ENCODE data around the gene IQCK. TPM values are rescaled to one million over a fixed set of nuclear protein-coding genes. Genes with fewer than 3 reads are reported as not detected.

IQCK gene
- total RNA-seq, 5 donors from 2014 or later (not counting 1 experiment from before 2014, with no cell fraction given) = 1.6 to 3.3 (median 2.0) TPM

GRCh38 chr16:19697756-19698318 lies 20.2 kb upstream of the IQCK start:
- ATAC-seq (replicated peaks in 1 of 4) = no peak
- Mint-ChIP-seq H3K27me3 (no peaks in the 10 kb centered on the region), H3K4me3 (peak overlapping the region in 2 of 3 donors; percentile 32 to 77), H3K27ac (peak overlapping the region; percentile 97), H3K4me1 (peaks cover 54 to 67% (median 64%) of the 10 kb centered on the region in 3 donors), H3K9me3 (no peaks in the 10 kb centered on the region), H3K36me3 (peaks cover 28% of the 10 kb centered on the region)
- POLR2A ChIA-PET = no interaction called here
- H3K36me3 ChIP-seq (ENCODE audit: control insufficient read depth in 2 of 2, extremely low read depth in 1 of 2, insufficient read depth in 1 of 2, low read length in 1 of 2) = peaks cover 7 to 10% of the 10 kb centered on the region in 2 donors
- H3K27ac ChIP-seq (ENCODE audit: low read length) = peak overlapping the region; percentile 28
- no peak overlapping the region for H3K4me3 ChIP-seq (ENCODE audit: control insufficient read depth in 1 of 2, extremely low read depth in 1 of 2, low read length in 1 of 2)
- WGBS (ENCODE audit: insufficient coverage) = 92% methylated on average over 5 of the region's 8 CpGs
- CTCF ChIA-PET = no interaction called here
- H3K4me1 ChIP-seq (ENCODE audit: control insufficient read depth in 1 of 2, extremely low read depth in 1 of 2, insufficient read depth in 2 of 2, low read length in 2 of 2) = peaks cover 24 to 49% of the 10 kb centered on the region in 2 experiments
- DNase-seq = peak in 1 of 35 experiments; percentile 7
- no peaks in the 10 kb centered on the region for H3K9me3 ChIP-seq
- no peaks in the 10 kb centered on the region for H3K27me3 ChIP-seq (replicated peaks in 1 of 2; ENCODE audit: control insufficient read depth in 2 of 2, extremely low read depth in 1 of 2, insufficient read depth in 2 of 2, low read length in 1 of 2)

- H3K27ac ChIP-seq (ENCODE audit: low read length) = peak overlapping the region; percentile 28
- ChIA-PET POLR2A (no interaction called here), CTCF (interaction anchor here in 1 of 2 donors (0.6 kb wide), 2 partner anchors 18 to 687 kb away, joined by 4 read pairs; no protein-coding TSS in a partner anchor)
- Mint-ChIP-seq H3K9me3 (no peaks in the 10 kb centered on the region), H3K36me3 (peaks cover 33% of the 10 kb centered on the region), H3K27ac (peak overlapping the region; percentile 97), H3K4me3 (peak overlapping the region in 2 of 3 donors; percentile 32 to 77), H3K4me1 (peaks cover 54 to 64% (median 64%) of the 10 kb centered on the region in 3 donors), H3K27me3 (no peaks in the 10 kb centered on the region)
- H3K4me3 ChIP-seq (ENCODE audit: control insufficient read depth in 1 of 2, extremely low read depth in 1 of 2, low read length in 1 of 2) = no peak overlapping the region
- peaks cover 24 to 49% of the 10 kb centered on the region in 2 experiments for H3K4me1 ChIP-seq (ENCODE audit: control insufficient read depth in 1 of 2, extremely low read depth in 1 of 2, insufficient read depth in 2 of 2, low read length in 2 of 2)
- 91% methylated on average over 17 of the region's 19 CpGs for WGBS (ENCODE audit: insufficient coverage)
- no peak for ATAC-seq (replicated peaks in 1 of 4)
- H3K9me3 ChIP-seq = no peaks in the 10 kb centered on the region
- H3K27me3 ChIP-seq (replicated peaks in 1 of 2; ENCODE audit: control insufficient read depth in 2 of 2, extremely low read depth in 1 of 2, insufficient read depth in 2 of 2, low read length in 1 of 2) = no peaks in the 10 kb centered on the region
- no peak for DNase-seq
- peaks cover 10 to 16% of the 10 kb centered on the region in 2 donors for H3K36me3 ChIP-seq (ENCODE audit: control insufficient read depth in 2 of 2, extremely low read depth in 1 of 2, insufficient read depth in 1 of 2, low read length in 1 of 2)
Measured at GRCh38 chr16:19698480-19699465, 19.3 kb upstream of the IQCK start.

- H3K27ac Mint-ChIP-seq = peak overlapping the region in 1 of 2 donors; percentile 97
- Histone ChIP-seq H3K4me1 (ENCODE audit: control insufficient read depth in 1 of 2, extremely low read depth in 1 of 2, insufficient read depth in 2 of 2, low read length in 2 of 2) (peaks cover 24 to 48% of the 10 kb centered on the region in 2 experiments), H3K27me3 (replicated peaks in 1 of 2; ENCODE audit: control insufficient read depth in 2 of 2, extremely low read depth in 1 of 2, insufficient read depth in 2 of 2, low read length in 1 of 2) (no peaks in the 10 kb centered on the region), H3K4me3 (ENCODE audit: control insufficient read depth in 1 of 2, extremely low read depth in 1 of 2, low read length in 1 of 2) (no peak overlapping the region), H3K27ac (ENCODE audit: low read length) (no peak overlapping the region), H3K36me3 (ENCODE audit: control insufficient read depth in 2 of 2, extremely low read depth in 1 of 2, insufficient read depth in 1 of 2, low read length in 1 of 2) (peaks cover 10 to 20% of the 10 kb centered on the region in 2 donors), H3K9me3 (no peaks in the 10 kb centered on the region)
- ATAC-seq (replicated peaks in 1 of 4) (no peak), DNase-seq (no peak)
- H3K4me1 Mint-ChIP-seq = peaks cover 50 to 58% (median 57%) of the 10 kb centered on the region in 3 donors
- peaks cover 36% of the 10 kb centered on the region for H3K36me3 Mint-ChIP-seq
- ChIA-PET CTCF (interaction anchor here in 1 of 2 donors (0.6 kb wide), 1 partner anchor 686 kb away, joined by 4 read pairs; no protein-coding TSS in a partner anchor), POLR2A (no interaction called here)
- H3K9me3 Mint-ChIP-seq = no peaks in the 10 kb centered on the region
- WGBS (ENCODE audit: insufficient coverage) = 94% methylated on average over 8 of the region's 8 CpGs
- no peaks in the 10 kb centered on the region for H3K27me3 Mint-ChIP-seq
- H3K4me3 Mint-ChIP-seq = no peak overlapping the region
Measured at GRCh38 chr16:19699472-19699871, 18.6 kb upstream of the IQCK start.

- H3K27me3 ChIP-seq (replicated peaks in 1 of 2; ENCODE audit: control insufficient read depth in 2 of 2, extremely low read depth in 1 of 2, insufficient read depth in 2 of 2, low read length in 1 of 2) = no peaks in the 10 kb centered on the region
- H3K9me3 Mint-ChIP-seq = no peaks in the 10 kb centered on the region
- no peak overlapping the region for H3K4me3 ChIP-seq (ENCODE audit: control insufficient read depth in 1 of 2, extremely low read depth in 1 of 2, low read length in 1 of 2)
- ChIA-PET POLR2A (no interaction called here), CTCF (no interaction called here)
- peaks cover 23 to 41% of the 10 kb centered on the region in 2 experiments for H3K4me1 ChIP-seq (ENCODE audit: control insufficient read depth in 1 of 2, extremely low read depth in 1 of 2, insufficient read depth in 2 of 2, low read length in 2 of 2)
- WGBS (ENCODE audit: insufficient coverage) = 86% methylated on average over 3 of the region's 6 CpGs
- no peaks in the 10 kb centered on the region for H3K27me3 Mint-ChIP-seq
- H3K4me3 Mint-ChIP-seq = peak overlapping the region in 1 of 3 donors; percentile 40
- peak overlapping the region; percentile 79 to 97 for H3K27ac Mint-ChIP-seq
- DNase-seq = no peak
- H3K36me3 Mint-ChIP-seq = peaks cover 43% of the 10 kb centered on the region
- no peak overlapping the region for H3K27ac ChIP-seq (ENCODE audit: low read length)
- no peak for ATAC-seq (replicated peaks in 1 of 4)
- peaks cover 10 to 29% of the 10 kb centered on the region in 2 donors for H3K36me3 ChIP-seq (ENCODE audit: control insufficient read depth in 2 of 2, extremely low read depth in 1 of 2, insufficient read depth in 1 of 2, low read length in 1 of 2)
- no peaks in the 10 kb centered on the region for H3K9me3 ChIP-seq
- H3K4me1 Mint-ChIP-seq = peaks cover 45 to 51% (median 51%) of the 10 kb centered on the region in 3 donors
Measured at GRCh38 chr16:19700319-19700781, 17.7 kb upstream of the IQCK start.

DNA sequence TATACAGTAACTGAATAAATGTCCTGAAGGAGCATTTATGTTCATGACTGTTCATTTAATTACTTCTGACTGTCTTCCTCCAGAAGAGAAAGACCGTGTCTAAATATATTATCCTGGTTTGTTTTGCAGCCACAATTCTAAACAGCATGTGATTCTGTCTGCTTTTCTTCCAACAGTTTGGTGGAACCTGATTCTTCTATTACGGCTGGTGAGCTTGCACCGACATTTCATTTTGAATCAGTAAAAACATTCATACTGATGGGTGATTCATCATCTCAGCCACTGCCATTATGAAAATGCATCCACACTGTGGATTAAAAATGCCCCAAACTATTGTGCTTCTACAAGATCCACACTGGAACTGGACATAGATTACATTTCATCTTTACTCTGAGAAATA lies 17.0 kb upstream of the IQCK start:
- POLR2A ChIA-PET = no interaction called here
- H3K27me3 ChIP-seq (replicated peaks in 1 of 2; ENCODE audit: control insufficient read depth in 2 of 2, extremely low read depth in 1 of 2, insufficient read depth in 2 of 2, low read length in 1 of 2) = no peaks in the 10 kb centered on the region
- no peak overlapping the region for H3K4me3 Mint-ChIP-seq
- peaks cover 10 to 37% of the 10 kb centered on the region in 2 donors for H3K36me3 ChIP-seq (ENCODE audit: control insufficient read depth in 2 of 2, extremely low read depth in 1 of 2, insufficient read depth in 1 of 2, low read length in 1 of 2)
- H3K27me3 Mint-ChIP-seq = no peaks in the 10 kb centered on the region
- peak overlapping the region; percentile 79 to 97 for H3K27ac Mint-ChIP-seq
- CTCF ChIA-PET = no interaction called here
- H3K4me1 Mint-ChIP-seq = peaks cover 40 to 46% (median 45%) of the 10 kb centered on the region in 3 donors
- no peaks in the 10 kb centered on the region for H3K9me3 Mint-ChIP-seq
- ATAC-seq (replicated peaks in 1 of 4) (no peak), DNase-seq (no peak)
- no peak overlapping the region for H3K4me3 ChIP-seq (ENCODE audit: control insufficient read depth in 1 of 2, extremely low read depth in 1 of 2, low read length in 1 of 2)
- WGBS (ENCODE audit: insufficient coverage) = 93% methylated on average over 3 of the region's 3 CpGs
- peaks cover 19 to 34% of the 10 kb centered on the region in 2 experiments for H3K4me1 ChIP-seq (ENCODE audit: control insufficient read depth in 1 of 2, extremely low read depth in 1 of 2, insufficient read depth in 2 of 2, low read length in 2 of 2)
- no peak overlapping the region for H3K27ac ChIP-seq (ENCODE audit: low read length)
- H3K36me3 Mint-ChIP-seq = peaks cover 48% of the 10 kb centered on the region
- H3K9me3 ChIP-seq = no peaks in the 10 kb centered on the region

DNA sequence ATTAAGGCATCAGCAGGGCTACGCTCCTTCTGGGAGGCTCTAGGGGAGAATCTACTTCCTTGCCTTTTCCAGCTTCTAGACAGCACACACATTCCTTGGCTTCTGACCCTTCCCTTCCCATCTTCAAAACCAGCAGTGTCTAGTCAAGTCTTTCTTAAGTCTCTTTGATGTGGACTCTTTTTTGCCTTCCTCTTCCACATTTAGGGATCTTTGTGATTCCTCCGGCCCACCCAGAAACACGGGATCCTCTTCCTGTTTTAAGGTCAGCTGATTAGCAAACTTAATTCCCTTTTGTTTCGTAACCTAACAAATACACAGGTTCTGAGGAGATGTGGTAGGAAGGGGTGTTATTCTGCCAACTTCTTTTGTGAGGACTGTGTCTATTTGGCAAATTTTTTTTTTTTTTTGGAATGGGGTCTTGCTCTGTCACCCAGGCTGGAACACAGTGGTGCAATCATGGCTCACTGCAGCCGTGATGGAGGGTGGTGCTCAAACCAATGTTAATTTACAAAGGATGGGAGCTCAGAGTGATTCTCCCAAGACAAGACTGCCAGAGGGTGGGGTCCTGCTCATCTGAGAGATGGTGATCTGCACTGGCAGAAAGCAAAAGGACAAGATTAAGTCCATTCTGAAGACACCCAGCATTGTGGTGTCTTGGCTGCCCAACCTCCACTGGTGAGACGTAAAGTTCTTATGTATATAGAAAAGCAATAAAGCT lies 14.7 kb upstream of the IQCK start:
- CTCF ChIA-PET = no interaction called here
- Histone ChIP-seq H3K9me3 (no peaks in the 10 kb centered on the region), H3K27me3 (replicated peaks in 1 of 2; ENCODE audit: control insufficient read depth in 2 of 2, extremely low read depth in 1 of 2, insufficient read depth in 2 of 2, low read length in 1 of 2) (no peaks in the 10 kb centered on the region), H3K4me1 (ENCODE audit: control insufficient read depth in 1 of 2, extremely low read depth in 1 of 2, insufficient read depth in 2 of 2, low read length in 2 of 2) (peaks cover 0 to 11% of the 10 kb centered on the region in 2 experiments), H3K27ac (ENCODE audit: low read length) (no peak overlapping the region), H3K36me3 (ENCODE audit: control insufficient read depth in 2 of 2, extremely low read depth in 1 of 2, insufficient read depth in 1 of 2, low read length in 1 of 2) (peaks cover 5 to 54% of the 10 kb centered on the region in 2 donors), H3K4me3 (ENCODE audit: control insufficient read depth in 1 of 2, extremely low read depth in 1 of 2, low read length in 1 of 2) (no peak overlapping the region)
- Mint-ChIP-seq H3K4me1 (peaks cover 18 to 24% (median 23%) of the 10 kb centered on the region in 3 donors), H3K9me3 (no peaks in the 10 kb centered on the region), H3K27me3 (no peaks in the 10 kb centered on the region), H3K27ac (peak overlapping the region; percentile 53 to 70), H3K36me3 (peaks cover 53% of the 10 kb centered on the region), H3K4me3 (no peak overlapping the region)
- 86% methylated on average over 2 of the region's 6 CpGs for WGBS (ENCODE audit: insufficient coverage)
- POLR2A ChIA-PET = no interaction called here
- ATAC-seq (replicated peaks in 1 of 4) (no peak), DNase-seq (no peak)
